Measurements from ENCODE around the gene PKNOX2.

DNA sequence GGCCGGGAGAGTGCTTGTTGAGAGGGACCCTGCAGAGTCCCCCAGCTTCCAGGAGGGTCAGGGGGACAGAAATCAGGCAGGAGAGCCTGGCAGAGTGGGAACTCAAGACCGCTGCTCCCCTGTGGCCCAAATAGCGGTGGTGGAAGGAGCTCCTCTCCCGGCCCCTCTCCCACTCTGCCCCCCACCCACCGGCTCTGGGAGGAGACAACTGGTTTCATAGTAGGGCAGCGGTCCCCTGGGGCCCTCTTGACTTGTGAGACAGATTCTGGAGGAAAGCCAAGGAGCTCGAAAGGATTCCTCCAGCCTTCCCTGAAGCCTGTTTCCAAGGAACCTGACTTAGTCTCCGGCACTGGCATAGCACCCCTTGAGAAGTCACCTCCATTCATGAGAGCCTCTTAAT lies 10.1 kb downstream of the PKNOX2 start:
- no peak for TF ChIP-seq EP300 (IDR thresholded peaks at IDR 0.05)
- TF ChIP-seq, protein P1, sequence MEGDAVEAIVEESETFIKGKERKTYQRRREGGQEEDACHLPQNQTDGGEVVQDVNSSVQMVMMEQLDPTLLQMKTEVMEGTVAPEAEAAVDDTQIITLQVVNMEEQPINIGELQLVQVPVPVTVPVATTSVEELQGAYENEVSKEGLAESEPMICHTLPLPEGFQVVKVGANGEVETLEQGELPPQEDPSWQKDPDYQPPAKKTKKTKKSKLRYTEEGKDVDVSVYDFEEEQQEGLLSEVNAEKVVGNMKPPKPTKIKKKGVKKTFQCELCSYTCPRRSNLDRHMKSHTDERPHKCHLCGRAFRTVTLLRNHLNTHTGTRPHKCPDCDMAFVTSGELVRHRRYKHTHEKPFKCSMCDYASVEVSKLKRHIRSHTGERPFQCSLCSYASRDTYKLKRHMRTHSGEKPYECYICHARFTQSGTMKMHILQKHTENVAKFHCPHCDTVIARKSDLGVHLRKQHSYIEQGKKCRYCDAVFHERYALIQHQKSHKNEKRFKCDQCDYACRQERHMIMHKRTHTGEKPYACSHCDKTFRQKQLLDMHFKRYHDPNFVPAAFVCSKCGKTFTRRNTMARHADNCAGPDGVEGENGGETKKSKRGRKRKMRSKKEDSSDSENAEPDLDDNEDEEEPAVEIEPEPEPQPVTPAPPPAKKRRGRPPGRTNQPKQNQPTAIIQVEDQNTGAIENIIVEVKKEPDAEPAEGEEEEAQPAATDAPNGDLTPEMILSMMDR (IDR thresholded peaks at IDR 0.05), result no peak
- TF ChIP-seq PHF8 (IDR thresholded peaks at IDR 0.05; ENCODE audit: borderline replicate concordance, low read depth), result no peak
- TF ChIP-seq HOXB13 (CRISPR knock-in tag; IDR thresholded peaks at IDR 0.05; ENCODE audit: low read depth), result no peak
- no peak for TF ChIP-seq POLR2A (IDR thresholded peaks at IDR 0.05; ENCODE audit: low read length)
- TF ChIP-seq JUN (IDR thresholded peaks at IDR 0.05), result no peak
- TF ChIP-seq ESRRA (IDR thresholded peaks at IDR 0.05; ENCODE audit: borderline replicate concordance, low read length), result no peak
- no peak for TF ChIP-seq BHLHE40 (IDR thresholded peaks at IDR 0.05; ENCODE audit: low read depth, low read length)
- TF ChIP-seq CBX8 (IDR thresholded peaks at IDR 0.05), result no peak

All from A549 (cell line).